Parathyroid adenoma (tissue), 2 donors: ENCODE measurements around the gene USF2.
"Not testable (repeated sequence)": the region's sequence is repeated elsewhere in the genome, so short reads cannot be mapped to it uniquely, and the experiment has no call there.

Experiments used
- H2AFZ ChIP-seq: fragments of 300-600 bp; sonication (generic); one replicate; pipeline ENCODE4 v1.7.0; 2017; ENCODE audit warnings: antibody characterized with exemption, mild to moderate bottlenecking
- H3K27ac ChIP-seq: fragments of 300-600 bp; sonication (generic); one replicate; pipeline ENCODE4 v1.7.0; 2017
- H3K27me3 ChIP-seq: fragments of 300-600 bp; sonication (generic); one replicate; pipeline ENCODE4 v1.7.0; 2017; ENCODE audit warnings: low read length; ENCODE audit not compliant: control insufficient read depth, insufficient read depth
- H3K36me3 ChIP-seq: fragments of 300-600 bp; sonication (generic); one replicate; pipeline ENCODE4 v1.7.0; 2017; ENCODE audit warnings: low read length; ENCODE audit not compliant: control insufficient read depth, insufficient read depth
- H3K4me1 ChIP-seq: fragments of 300-600 bp; sonication (generic); one replicate; pipeline ENCODE4 v1.7.0; 2017; ENCODE audit warnings: control low read depth
- H3K4me2 ChIP-seq: fragments of 300-600 bp; sonication (generic); one replicate; pipeline ENCODE4 v1.7.0; 2017; ENCODE audit warnings: low read length
- H3K4me3 ChIP-seq: fragments of 300-600 bp; sonication (generic); one replicate; pipeline ENCODE4 v1.7.0; 2017; ENCODE audit warnings: low read depth, low read length
- H3K79me2 ChIP-seq: fragments of 300-600 bp; sonication (generic); one replicate; pipeline ENCODE4 v1.7.0; 2017; ENCODE audit warnings: control low read depth
- H3K9ac ChIP-seq: fragments of 300-600 bp; sonication (generic); one replicate; pipeline ENCODE4 v1.7.0; 2017; ENCODE audit warnings: mild to moderate bottlenecking
- H3K9me3 ChIP-seq: fragments of 300-600 bp; sonication (generic); one replicate; pipeline ENCODE4 v1.7.0; 2017; ENCODE audit warnings: low read length; ENCODE audit not compliant: control insufficient read depth
- TF ChIP-seq, protein P1 (sequence below): fragments of 300-600 bp; sonication (generic); IDR thresholded peaks from one replicate; pipeline ENCODE4 v1.7.0; 2017; ENCODE audit warnings: antibody characterized with exemption, mild to moderate bottlenecking
- donor health status: primary hyperparathyroidism.

Gene USF2

DNA sequence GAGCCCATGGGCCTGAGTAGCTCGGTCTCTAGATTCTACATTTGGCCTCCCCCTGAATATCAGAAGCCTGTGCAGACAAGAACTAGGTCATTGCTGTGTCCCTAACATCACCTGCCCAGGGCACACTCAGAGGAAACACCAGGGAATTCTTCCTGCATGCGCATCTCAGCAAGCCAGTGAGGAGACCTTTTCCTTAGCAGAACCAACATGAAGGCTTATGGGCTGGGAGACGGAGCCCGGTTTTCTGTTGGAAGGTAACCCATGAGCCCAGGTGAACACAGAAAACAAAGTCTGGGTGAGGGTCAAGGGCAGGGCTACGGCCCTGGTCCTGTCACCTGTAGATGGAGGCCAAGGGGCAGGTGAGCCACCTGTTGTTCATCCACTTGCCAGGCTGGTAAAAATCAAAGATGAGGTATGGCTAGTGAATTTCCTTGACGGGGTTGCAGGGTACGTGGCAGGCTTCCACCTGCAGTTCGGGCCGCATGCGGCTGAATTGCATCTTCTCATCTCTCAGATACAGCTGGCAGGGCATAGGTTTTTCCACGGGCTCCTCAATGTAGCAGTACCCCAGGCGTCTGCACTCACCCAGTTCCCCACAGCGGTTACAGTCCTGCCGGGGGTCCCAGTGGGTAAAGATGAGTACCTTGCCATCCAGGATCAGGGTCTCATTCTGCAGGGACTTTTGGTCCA lies 36.7 kb upstream of the USF2 start:
- H3K4me3 ChIP-seq = no peak overlapping the region
- H3K4me2 ChIP-seq = no peak overlapping the region

DNA sequence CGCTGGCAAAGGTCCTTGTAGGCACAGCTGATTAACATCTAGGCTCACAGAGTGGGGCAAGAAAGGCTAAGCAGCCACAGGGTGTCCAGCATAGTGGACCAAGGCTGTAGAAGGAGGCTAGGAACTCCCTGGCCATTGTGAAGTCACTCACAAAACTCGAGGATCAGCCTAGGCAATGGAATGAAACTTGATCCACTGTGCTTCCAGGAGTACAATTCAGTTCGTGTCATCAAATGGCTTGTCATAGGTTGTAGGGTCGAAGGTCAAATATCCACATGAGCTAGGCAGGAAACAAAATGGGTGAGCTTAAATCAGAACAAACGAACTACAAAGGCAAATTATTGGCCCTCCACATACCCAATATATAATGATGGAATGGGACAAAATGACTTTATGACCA lies 35.9 kb upstream of the USF2 start:
- Histone ChIP-seq H3K27ac (no peak overlapping the region), H3K4me1 (no peaks in the 10 kb centered on the region), H3K79me2 (no peaks in the 10 kb centered on the region), H3K9me3 (no peaks in the 10 kb centered on the region), H3K4me2 (no peak overlapping the region), H3K27me3 (no peaks in the 10 kb centered on the region), H3K4me3 (no peak overlapping the region), H2AFZ (no peak overlapping the region), H3K36me3 (no peaks in the 10 kb centered on the region), H3K9ac (no peak overlapping the region)
- TF ChIP-seq, protein P1, sequence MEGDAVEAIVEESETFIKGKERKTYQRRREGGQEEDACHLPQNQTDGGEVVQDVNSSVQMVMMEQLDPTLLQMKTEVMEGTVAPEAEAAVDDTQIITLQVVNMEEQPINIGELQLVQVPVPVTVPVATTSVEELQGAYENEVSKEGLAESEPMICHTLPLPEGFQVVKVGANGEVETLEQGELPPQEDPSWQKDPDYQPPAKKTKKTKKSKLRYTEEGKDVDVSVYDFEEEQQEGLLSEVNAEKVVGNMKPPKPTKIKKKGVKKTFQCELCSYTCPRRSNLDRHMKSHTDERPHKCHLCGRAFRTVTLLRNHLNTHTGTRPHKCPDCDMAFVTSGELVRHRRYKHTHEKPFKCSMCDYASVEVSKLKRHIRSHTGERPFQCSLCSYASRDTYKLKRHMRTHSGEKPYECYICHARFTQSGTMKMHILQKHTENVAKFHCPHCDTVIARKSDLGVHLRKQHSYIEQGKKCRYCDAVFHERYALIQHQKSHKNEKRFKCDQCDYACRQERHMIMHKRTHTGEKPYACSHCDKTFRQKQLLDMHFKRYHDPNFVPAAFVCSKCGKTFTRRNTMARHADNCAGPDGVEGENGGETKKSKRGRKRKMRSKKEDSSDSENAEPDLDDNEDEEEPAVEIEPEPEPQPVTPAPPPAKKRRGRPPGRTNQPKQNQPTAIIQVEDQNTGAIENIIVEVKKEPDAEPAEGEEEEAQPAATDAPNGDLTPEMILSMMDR = no peak

More for the DNA sequence above, 36.7 kb upstream of the USF2 start:
- Histone ChIP-seq H3K9ac (no peak overlapping the region), H3K4me1 (no peaks in the 10 kb centered on the region), H3K27me3 (no peaks in the 10 kb centered on the region), H3K9me3 (no peaks in the 10 kb centered on the region), H2AFZ (no peak overlapping the region), H3K27ac (no peak overlapping the region), H3K36me3 (no peaks in the 10 kb centered on the region), H3K79me2 (no peaks in the 10 kb centered on the region)
- TF ChIP-seq, protein P1 = no peak

DNA sequence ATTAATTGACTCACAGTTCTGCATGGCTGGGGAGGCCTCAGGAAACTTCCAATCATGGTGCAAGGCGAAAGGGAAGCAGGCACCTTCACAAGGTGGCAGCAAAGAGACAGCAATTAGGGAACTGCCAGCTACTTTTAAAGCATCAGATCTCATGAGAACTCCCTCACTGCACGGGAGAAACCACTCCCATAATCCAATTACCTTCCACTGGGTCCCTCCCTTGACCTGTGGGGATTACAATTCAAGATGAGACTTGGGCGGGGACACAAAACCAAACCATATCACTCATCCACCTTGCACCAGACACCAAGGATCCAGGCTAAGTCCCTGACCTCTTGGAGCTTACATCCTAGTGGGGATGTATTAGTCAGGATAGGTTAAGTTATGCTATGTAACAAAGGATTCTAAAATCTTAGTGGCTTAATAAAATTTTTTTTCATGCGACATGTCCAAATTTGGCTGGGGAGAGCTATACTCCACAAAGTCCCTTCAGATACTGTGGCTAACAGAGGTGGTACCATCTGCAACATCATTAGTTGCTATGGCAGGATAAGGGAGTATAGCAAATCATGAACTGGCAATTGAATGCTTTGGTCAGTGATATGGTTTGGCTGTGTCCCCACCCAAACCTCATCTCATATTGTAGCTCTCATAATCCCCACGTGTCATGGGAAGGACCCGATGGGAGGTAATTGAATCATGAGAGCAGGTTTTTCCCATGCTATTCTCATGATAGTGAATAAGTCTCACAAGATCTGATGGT lies 31.9 kb upstream of the USF2 start:
- no peaks in the 10 kb centered on the region for H3K9me3 ChIP-seq
- no peak overlapping the region for H3K4me3 ChIP-seq
- no peak overlapping the region for H3K4me2 ChIP-seq
- H3K9ac ChIP-seq = no peak overlapping the region
- no peak overlapping the region for H3K27ac ChIP-seq
- H3K4me1 ChIP-seq = no peaks in the 10 kb centered on the region
- TF ChIP-seq, protein P1 = no peak
- no peak overlapping the region for H2AFZ ChIP-seq
- H3K27me3 ChIP-seq = no peaks in the 10 kb centered on the region
- no peaks in the 10 kb centered on the region for H3K36me3 ChIP-seq
- H3K79me2 ChIP-seq = no peaks in the 10 kb centered on the region

DNA sequence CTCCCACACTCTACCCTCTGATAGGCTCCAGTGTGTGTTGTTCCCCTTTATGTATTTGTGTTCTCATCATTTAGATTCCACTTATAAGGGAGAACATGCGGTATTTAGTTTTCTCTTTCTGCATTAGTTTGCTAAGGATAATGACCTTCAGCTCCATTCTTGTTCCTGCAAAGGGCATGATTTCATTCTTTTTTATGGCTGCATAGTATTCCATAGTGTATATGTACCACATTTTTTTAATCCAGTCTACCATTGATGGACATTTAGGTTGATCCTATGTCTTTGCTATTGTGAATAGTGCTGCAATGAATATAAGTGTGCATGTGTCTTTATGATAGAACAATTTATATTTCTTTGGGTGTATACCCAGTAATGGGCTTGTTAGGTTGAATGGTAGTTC lies 29.2 kb upstream of the USF2 start:
- H3K36me3 ChIP-seq, H3K9ac ChIP-seq, H3K9me3 ChIP-seq, H3K4me1 ChIP-seq, H3K79me2 ChIP-seq, H3K4me2 ChIP-seq, H3K27me3 ChIP-seq, H2AFZ ChIP-seq, H3K27ac ChIP-seq, H3K4me3 ChIP-seq: not testable (repeated sequence)

DNA sequence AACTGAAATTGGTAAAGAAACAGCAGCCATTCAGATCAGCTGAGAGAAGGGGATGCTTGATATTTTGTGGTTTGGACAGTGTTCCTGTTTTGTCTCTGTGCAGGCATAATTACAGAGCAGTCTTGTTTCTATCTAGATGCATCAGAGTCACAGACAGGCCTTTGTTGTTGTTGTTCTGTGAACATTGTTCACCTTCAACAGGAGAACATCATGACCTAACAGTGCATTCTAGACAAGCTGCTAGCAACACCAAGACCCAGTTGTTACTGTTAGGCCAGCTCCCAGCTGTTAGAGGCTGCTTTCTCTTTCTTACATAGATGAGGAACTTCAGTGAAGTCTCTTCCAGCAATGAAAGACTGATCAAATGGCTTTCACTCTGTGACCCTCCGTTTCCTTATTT lies 28.4 kb upstream of the USF2 start:
- Histone ChIP-seq H3K4me3 (no peak overlapping the region), H3K27ac (no peak overlapping the region)
- TF ChIP-seq, protein P1 = no peak

More for the DNA sequence above, 28.4 kb upstream of the USF2 start:
- no peak overlapping the region for H2AFZ ChIP-seq
- H3K4me1 ChIP-seq = no peaks in the 10 kb centered on the region
- no peaks in the 10 kb centered on the region for H3K36me3 ChIP-seq
- no peak overlapping the region for H3K9ac ChIP-seq
- H3K27me3 ChIP-seq = no peaks in the 10 kb centered on the region
- no peak overlapping the region for H3K4me2 ChIP-seq
- no peaks in the 10 kb centered on the region for H3K79me2 ChIP-seq
- no peaks in the 10 kb centered on the region for H3K9me3 ChIP-seq
